HepG2 (cell line): ENCODE results near the gene COL4A3. TPM values are rescaled to one million over a fixed set of nuclear protein-coding genes. Genes with fewer than 3 reads are reported as not detected.

Experiments
- BRF2 ChIP-seq: sonication (generic); formaldehyde crosslinking; IDR thresholded peaks from 2 replicates; pipeline ENCODE4 v1.8.1; 2022; ENCODE audit warnings: mild to moderate bottlenecking, missing genetic modification reagents
- CEBPG ChIP-seq: IDR thresholded peaks from 2 replicates; pipeline ENCODE4 v1.6.1; 2016
- ERF ChIP-seq: IDR thresholded peaks from 2 replicates; pipeline ENCODE4 v1.6.1; 2018; ENCODE audit warnings: missing biosample characterization, missing genetic modification reagents
- HOXA9 ChIP-seq: sonication (generic); formaldehyde crosslinking; IDR thresholded peaks from 2 replicates; pipeline ENCODE4 v1.8.1; 2022; ENCODE audit warnings: missing genetic modification reagents, mild to moderate bottlenecking, moderate library complexity, borderline replicate concordance
- MIXL1 ChIP-seq: IDR thresholded peaks from 2 replicates; pipeline ENCODE4 v1.6.1; 2016
- PBX2 ChIP-seq: IDR thresholded peaks from 2 replicates; pipeline ENCODE4 v1.6.1; 2016; ENCODE audit warnings: control low read depth
- RFXAP ChIP-seq: sonication (generic); formaldehyde crosslinking; IDR thresholded peaks from 2 replicates; pipeline ENCODE4 v1.4.0; 2020; ENCODE audit warnings: missing genetic modification reagents, borderline replicate concordance
- THRA ChIP-seq: sonication (generic); formaldehyde crosslinking; IDR thresholded peaks from 2 replicates; pipeline ENCODE4 v1.4.0; 2020; ENCODE audit warnings: missing genetic modification reagents, borderline replicate concordance
- ZFAT ChIP-seq: sonication (generic); formaldehyde crosslinking; conservative IDR thresholded peaks from 2 replicates; pipeline ENCODE4 v1.8.1; 2023; ENCODE audit warnings: missing genetic modification reagents, inconsistent platforms
- ZNF260 ChIP-seq: sonication (generic); formaldehyde crosslinking; IDR thresholded peaks from 2 replicates; pipeline ENCODE4 v1.4.0; 2020; ENCODE audit warnings: missing genetic modification reagents, low read depth, mild to moderate bottlenecking, borderline replicate concordance
- ZNF30 ChIP-seq: sonication (generic); formaldehyde crosslinking; IDR thresholded peaks from 2 replicates; pipeline ENCODE4 v1.5.0; 2020; ENCODE audit warnings: mild to moderate bottlenecking, missing genetic modification reagents
- ZNF567 ChIP-seq: sonication (generic); formaldehyde crosslinking; IDR thresholded peaks from 2 replicates; pipeline ENCODE4 v1.8.1; 2023; ENCODE audit warnings: mild to moderate bottlenecking, missing genetic modification reagents, borderline replicate concordance
- ZNF879 ChIP-seq: sonication (generic); formaldehyde crosslinking; IDR thresholded peaks from 2 replicates; pipeline ENCODE4 v1.8.1; 2023; ENCODE audit warnings: missing genetic modification reagents
- polyA plus RNA-seq, 8 experiments: library from polyadenylated mRNA; depleted of rRNA in 3 of 8; stranded (reverse) in 7 of 8; unstranded in 1 of 8; fragments of >200 nt; fragmentation: Illumina TruSeq in 4 of 8; extraction: Trizol in 4 of 8; gene quantifications; 2 replicates each; pipeline versions ENCODE4 v1.2.1 to v1.2.3, GENCODE V29; 2011 to 2016; ENCODE audit warnings: low read depth in 4 of 8, missing spikeins in 1 of 8, mixed read lengths in 1 of 8; ENCODE audit not compliant: insufficient read depth in 1 of 8
- total RNA-seq, 5 experiments: library from RNA; depleted of rRNA; stranded (reverse); fragments of >200 nt; fragmentation: Illumina TruSeq; extraction: Trizol; gene quantifications; 2 replicates each; pipeline ENCODE4 v1.2.3, GENCODE V29; 2016; ENCODE audit warnings: low read depth in 1 of 5
- TF ChIP-seq, protein P1 (sequence below): sonication (generic); formaldehyde crosslinking; IDR thresholded peaks from 2 replicates; pipeline ENCODE4 v1.4.0; 2020; ENCODE audit warnings: missing genetic modification reagents, borderline replicate concordance
- TF ChIP-seq, protein P2 (sequence below): sonication (generic); formaldehyde crosslinking; IDR thresholded peaks from 2 replicates; pipeline ENCODE4 v1.5.1; 2020; ENCODE audit warnings: mild to moderate bottlenecking, missing genetic modification reagents
- TF ChIP-seq, protein P3 (sequence below): sonication (generic); formaldehyde crosslinking; IDR thresholded peaks from 2 replicates; pipeline ENCODE4 v1.5.0; 2020; ENCODE audit warnings: mild to moderate bottlenecking, missing genetic modification reagents

COL4A3 gene
- total and polyA plus RNA-seq, 2 of the 13 experiments (the other 11 are each of a cell fraction or from before 2014, with no cell fraction given), result 0.02 TPM; not detected in 1

- TF ChIP-seq BRF2 (CRISPR knock-in tag) (peak; percentile 92), ERF (CRISPR knock-in tag) (peak; percentile 96), CEBPG (CRISPR knock-in tag) (no peak; the same call in 1 of the 2 replicates), ZNF260 (CRISPR knock-in tag) (no peak; the same call in 1 of the 2 replicates), ZNF879 (peak; percentile 90; the same call in 1 of the 2 replicates), HOXA9 (peak; percentile 85), ZNF30 (CRISPR knock-in tag) (peak; percentile 95; the same call in 1 of the 2 replicates), MIXL1 (peak; percentile 87), ZNF567 (CRISPR knock-in tag) (0 out of 2 replicates have a peak, but pooled peaks have one; percentile 93), PBX2 (CRISPR knock-in tag) (no peak), RFXAP (CRISPR knock-in tag) (peak; percentile 95), THRA (CRISPR knock-in tag) (peak; percentile 97), ZFAT (no peak)
- TF ChIP-seq, protein P1, sequence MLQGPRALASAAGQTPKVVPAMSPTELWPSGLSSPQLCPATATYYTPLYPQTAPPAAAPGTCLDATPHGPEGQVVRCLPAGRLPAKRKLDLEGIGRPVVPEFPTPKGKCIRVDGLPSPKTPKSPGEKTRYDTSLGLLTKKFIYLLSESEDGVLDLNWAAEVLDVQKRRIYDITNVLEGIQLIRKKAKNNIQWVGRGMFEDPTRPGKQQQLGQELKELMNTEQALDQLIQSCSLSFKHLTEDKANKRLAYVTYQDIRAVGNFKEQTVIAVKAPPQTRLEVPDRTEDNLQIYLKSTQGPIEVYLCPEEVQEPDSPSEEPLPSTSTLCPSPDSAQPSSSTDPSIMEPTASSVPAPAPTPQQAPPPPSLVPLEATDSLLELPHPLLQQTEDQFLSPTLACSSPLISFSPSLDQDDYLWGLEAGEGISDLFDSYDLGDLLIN (CRISPR knock-in tag), result peak; percentile 37; the same call in 1 of the 2 replicates
- TF ChIP-seq, protein P2, sequence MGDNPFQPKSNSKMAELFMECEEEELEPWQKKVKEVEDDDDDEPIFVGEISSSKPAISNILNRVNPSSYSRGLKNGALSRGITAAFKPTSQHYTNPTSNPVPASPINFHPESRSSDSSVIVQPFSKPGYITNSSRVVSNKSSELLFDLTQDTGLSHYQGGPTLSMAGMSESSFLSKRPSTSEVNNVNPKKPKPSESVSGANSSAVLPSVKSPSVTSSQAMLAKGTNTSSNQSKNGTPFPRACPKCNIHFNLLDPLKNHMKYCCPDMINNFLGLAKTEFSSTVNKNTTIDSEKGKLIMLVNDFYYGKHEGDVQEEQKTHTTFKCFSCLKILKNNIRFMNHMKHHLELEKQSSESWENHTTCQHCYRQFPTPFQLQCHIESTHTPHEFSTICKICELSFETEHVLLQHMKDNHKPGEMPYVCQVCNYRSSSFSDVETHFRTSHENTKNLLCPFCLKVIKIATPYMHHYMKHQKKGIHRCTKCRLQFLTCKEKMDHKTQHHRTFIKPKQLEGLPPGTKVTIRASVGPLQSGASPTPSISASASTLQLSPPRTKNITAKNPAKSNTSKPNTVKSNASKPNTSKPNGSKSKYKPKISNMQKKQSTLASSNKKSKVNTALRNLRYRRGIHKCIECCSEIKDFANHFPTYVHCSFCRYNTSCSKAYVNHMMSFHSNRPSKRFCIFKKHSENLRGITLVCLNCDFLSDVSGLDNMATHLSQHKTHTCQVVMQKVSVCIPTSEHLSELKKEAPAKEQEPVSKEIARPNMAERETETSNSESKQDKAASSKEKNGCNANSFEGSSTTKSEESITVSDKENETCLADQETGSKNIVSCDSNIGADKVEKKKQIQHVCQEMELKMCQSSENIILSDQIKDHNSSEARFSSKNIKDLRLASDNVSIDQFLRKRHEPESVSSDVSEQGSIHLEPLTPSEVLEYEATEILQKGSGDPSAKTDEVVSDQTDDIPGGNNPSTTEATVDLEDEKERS (CRISPR knock-in tag), result peak; percentile 88; the same call in 1 of the 2 replicates
- TF ChIP-seq, protein P3, sequence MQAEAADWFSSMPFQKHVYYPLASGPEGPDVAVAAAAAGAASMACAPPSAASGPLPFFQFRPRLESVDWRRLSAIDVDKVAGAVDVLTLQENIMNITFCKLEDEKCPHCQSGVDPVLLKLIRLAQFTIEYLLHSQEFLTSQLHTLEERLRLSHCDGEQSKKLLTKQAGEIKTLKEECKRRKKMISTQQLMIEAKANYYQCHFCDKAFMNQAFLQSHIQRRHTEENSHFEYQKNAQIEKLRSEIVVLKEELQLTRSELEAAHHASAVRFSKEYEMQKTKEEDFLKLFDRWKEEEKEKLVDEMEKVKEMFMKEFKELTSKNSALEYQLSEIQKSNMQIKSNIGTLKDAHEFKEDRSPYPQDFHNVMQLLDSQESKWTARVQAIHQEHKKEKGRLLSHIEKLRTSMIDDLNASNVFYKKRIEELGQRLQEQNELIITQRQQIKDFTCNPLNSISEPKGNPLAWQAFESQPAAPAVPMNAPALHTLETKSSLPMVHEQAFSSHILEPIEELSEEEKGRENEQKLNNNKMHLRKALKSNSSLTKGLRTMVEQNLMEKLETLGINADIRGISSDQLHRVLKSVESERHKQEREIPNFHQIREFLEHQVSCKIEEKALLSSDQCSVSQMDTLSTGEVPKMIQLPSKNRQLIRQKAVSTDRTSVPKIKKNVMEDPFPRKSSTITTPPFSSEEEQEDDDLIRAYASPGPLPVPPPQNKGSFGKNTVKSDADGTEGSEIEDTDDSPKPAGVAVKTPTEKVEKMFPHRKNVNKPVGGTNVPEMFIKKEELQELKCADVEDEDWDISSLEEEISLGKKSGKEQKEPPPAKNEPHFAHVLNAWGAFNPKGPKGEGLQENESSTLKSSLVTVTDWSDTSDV (CRISPR knock-in tag), result peak; percentile 93; the same call in 1 of the 2 replicates
Observed at GRCh38 chr2:227324995-227325838, 160.8 kb downstream of the COL4A3 start, which contains the start of gene MFF (continued).
